HG02970 (cell line): Measurements from ENCODE around the gene ANKRD44.
A peak's percentile ranks its signal among the peaks of the same experiment; 100 is the strongest.

ENCODE experiments used
- ATAC-seq: cut with Tn5 transposase; IDR thresholded peaks from one replicate; pipeline ENCODE4 v1.9.1; 2021; ENCODE audit warnings: mild to moderate bottlenecking, moderate library complexity, moderate number of reproducible peaks; ENCODE audit not compliant: unreplicated experiment, low FRiP score

The ANKRD44 gene

DNA sequence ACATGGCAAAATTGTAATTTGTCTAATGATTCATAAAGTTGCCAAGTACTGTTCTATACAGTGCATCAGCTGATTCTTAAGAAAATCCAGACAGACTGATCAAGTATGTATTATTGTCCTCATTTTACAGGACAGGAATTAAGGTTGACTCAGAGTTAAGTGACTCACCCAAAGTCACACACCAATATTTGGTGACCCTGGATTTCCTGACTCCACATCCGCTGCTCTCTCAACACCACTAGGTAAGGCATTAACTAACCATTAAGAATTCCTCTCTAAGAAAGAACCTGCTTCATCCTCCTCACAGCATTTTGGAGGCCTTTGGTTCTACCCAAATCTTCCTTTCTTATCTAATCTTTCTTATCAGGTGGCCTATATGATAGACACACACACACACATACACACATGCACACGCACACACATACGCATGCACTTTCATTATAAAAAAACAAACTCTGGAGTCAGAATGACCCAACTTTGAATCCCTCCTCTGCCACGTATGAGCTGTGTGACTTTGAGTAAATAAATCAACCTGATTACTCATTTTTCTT lies 150.8 kb downstream of the ANKRD44 start:
- peak; percentile 64 for ATAC-seq

DNA sequence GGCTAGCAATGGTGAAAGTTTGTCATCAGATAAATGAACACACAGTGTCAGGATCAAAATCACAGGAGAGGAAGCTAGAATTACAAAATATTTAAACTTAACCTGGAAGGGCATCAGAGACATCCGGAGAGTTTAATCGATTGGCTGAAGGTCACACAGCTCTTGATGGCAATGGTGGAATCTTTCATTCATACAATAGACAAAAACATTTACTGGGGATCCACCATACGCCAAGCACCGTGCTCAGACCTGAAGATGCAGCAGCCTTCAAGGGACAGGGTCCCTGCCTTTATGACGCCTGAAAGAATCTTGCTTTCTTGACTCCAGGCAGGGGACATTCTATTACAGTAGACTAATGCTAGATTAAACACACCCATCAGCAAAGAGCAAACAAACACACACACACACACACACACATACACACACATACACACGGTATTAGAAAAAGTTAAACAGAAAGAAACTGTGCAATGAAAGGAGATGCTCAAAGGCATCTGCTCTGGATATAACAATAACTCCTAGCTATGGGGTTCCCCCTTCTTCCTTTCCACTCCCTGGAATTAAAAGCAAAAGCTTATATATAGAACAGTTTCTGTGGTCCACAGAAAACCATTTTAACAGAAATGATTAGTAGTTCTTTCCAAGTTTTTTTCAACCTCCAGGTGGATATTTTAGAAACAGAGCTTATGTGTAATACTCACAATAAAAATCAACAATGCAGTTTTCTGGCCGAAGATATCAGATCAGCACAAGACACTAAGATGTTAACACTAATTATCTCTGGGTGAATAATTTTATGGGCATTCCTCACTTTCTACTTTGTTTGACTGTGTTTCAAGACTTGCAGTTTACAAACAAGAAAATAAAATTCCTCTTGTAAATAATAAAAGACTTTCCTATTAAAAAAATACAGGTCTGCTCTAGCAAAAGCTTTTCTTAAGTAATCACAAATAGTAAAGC lies 151.7 kb downstream of the ANKRD44 start:
- ATAC-seq = no peak

DNA sequence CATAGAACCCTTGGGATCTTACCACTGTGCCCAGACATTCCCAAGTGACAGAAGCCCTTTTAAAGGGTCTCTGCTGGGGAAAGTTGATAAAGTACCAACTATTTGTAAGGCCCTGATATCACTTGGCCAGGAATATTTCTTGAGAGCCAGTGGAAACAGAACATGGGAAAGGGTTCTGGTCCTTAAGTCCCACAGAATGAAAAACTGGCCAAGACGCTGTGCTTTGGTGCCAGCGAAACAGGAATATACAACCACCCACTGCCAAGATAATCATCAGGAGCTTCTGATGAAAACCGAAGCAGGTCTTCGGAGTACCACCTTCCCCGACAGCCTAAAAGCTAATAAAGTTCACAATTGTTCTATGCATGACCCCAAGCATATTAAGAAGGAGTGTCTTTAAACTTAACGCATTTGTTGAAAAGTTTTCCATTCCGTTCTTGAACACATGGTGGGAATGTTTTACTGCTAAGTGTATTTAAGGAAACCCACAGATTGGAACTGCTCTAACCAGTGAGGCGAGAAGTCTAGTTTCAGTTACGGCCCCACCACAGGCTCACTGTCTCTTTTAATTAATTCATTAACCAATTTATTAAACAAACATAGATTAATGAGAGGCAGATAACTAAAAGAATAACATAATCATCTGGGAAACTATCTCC lies 152.6 kb downstream of the ANKRD44 start:
- ATAC-seq = no peak

GRCh38 chr2:197156771-197157170 lies 153.8 kb downstream of the ANKRD44 start:
- no peak for ATAC-seq

- no peak for ATAC-seq
These were observed 157.9 kb downstream of the ANKRD44 start for GRCh38 chr2:197152451-197153228.

DNA sequence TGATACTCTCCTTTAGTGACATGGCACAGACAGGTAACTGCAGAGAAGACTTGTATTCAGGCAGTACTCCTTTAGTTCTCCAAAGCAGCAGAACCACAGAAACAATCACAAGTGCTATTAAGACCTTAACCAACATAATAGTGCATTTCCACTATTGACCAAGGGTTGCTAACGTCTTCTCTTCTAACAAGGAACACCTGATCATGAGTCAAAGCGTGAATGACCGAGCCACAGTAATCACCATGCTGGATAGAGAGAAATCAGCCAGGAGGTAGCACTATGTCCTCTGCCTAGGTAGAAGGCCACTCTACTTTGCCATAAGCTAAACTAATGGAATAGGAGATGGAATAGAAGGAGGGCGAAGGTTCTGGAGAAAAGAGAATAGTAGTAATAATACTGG lies 161.0 kb downstream of the ANKRD44 start:
- ATAC-seq = no peak

DNA sequence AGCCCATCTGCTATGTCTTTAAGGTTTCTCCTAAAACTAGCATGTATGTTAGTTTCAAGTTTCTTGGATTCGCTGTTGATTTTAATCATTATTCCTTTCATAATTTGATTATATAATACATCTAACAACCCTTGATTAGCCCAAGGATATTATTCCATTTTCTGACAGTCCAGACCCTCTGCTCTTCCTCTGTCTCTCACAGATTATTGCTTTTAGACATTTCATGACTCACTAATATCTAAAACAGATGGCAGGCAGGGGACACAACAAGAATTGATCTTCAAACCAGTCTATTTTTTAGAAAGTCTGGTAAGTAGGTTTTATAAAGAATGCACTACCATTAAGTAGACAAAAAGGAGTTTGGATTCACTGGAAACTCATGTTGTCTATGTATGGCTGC lies 162.2 kb downstream of the ANKRD44 start:
- ATAC-seq = no peak

DNA sequence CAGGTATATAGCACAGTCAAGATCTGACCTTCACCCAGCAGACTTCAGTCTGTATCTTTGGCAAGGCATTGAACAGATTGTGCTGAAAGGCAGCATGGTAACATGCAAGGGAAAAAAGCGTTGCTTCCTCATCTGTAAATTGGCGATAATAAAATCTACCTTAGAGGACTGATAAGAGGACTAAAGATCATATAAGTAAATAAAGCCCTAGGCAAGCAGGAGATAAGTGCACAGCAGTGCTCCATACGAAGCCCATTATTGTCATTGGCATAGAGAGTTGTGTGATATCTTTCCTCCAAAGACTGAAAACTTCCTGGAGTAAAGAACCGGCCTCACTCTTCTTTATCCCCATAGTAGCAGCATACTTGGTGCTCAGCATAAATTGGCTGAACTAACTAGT lies 162.6 kb downstream of the ANKRD44 start:
- no peak for ATAC-seq

GRCh38 chr2:197146995-197147394 lies 163.6 kb downstream of the ANKRD44 start:
- ATAC-seq = no peak

DNA sequence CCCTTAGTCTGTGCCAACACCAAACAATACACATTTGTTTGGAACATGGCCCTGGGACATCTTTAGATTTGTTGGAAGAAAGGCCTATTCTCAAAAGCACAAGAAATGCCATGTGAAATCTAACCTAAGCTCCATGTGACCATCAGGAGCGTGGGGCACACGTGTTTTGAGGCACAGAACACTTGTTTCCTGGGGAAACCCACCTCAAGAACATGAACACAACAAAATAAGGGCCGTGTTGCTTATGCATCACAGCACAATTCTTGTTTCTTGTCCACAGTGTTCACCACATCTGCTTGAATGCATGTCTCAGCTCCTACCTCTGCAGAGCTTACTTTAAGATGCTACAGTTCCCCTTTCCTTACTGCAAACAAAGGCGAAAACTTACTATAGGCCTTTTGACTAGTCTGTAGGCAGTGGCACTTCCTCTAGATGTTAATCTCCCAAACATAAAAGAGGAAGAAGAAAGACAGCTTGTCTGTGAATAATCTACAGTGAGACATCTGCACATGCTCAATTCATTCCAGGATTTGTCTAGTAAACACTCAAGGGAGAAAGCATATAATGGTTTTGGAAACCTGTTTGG lies 165.0 kb downstream of the ANKRD44 start:
- peak; percentile 86 for ATAC-seq

DNA sequence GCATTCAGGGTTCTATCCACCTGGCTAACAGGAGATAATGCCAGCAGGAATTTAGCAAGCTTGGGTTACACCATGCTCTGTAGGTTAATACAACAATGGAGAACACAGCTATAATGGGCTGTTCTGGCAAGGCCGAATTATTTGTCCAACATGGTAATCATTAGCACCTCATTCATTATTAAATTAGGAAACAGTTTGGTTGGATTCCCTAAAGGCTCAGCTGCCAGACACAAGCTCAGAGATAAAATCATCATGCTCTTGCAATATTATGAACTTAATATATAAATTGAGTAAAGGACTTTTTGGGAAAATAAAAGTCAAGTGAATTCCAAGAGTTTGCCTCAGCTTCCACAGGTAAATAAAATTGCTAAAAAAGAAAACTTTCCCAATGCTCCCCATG lies 166.4 kb downstream of the ANKRD44 start:
- no peak for ATAC-seq

DNA sequence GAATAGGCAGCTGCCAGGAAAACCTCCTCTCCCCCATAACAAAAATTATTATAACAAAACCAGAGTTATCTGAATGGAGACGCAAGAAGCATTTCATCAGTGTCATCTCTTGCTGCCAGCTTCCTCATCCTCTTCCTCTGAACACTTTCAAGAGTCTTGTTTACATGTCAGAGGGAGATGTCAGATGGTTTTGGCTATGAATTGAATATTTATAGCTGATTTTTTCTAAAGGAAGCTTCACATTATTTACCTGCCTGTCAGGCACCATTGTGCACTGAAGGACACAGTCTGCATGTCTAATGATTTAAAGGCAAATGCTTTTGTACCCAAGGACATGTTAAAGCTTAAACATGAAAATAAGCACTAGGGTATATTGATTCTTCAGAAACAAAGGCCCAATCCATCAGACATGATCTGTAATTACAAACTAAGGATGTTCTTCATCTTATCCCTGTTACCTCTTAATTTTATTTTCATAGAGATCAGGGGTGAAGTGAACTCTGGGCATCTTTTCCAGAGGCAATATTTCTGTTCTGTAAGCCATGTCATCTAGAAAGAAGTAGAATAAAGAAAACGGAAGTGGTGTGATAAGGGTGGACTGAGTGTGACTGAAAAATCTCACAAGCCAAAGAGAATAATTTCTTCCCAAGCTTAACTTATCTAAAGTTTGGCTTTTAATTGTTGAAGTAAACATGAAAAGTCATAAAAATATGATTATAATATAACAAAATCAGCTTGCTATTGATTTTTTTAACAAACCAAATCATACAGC lies 168.7 kb downstream of the ANKRD44 start:
- no peak for ATAC-seq

- ATAC-seq = no peak
These were observed 170.5 kb downstream of the ANKRD44 start for GRCh38 chr2:197140045-197140444.

DNA sequence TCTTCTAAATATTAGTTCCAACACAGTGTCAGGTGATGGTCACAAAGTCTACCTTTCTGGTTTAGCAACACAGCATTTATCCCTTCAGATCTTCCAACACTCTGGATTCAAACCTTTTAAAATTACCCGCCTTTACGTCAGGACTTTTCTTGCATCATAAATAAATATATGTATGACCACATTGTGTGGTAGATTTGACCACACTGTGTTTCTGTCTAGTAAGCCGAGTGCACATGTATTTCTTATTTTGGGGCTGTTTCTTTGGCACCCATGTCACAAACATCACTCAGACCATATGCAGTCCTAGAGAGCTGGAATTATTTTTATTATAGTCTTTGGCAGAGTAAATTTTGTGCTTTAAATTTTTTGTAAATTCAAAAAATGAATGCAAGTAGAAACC lies 172.1 kb downstream of the ANKRD44 start:
- no peak for ATAC-seq

GRCh38 chr2:197137826-197138477 lies 172.6 kb downstream of the ANKRD44 start:
- no peak for ATAC-seq

DNA sequence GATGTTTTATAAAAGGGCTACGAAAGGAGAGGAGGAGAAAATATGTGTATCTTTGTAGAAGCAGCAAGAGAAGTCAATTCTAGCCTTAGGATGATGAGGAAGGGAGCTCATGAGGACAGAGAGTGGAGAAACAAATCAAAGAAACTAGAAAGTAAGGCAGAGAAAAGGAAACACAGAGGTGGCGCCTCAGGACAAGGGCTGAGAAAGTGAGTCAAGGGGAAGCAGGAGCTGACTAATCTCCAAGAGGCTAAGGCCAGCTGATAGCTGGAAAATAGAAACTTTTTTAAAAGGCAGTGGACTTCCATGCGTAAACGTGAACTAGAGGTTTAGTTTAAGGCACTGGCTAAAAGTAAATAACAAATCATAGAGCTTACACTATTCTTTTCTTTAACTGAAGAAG lies 173.3 kb downstream of the ANKRD44 start:
- ATAC-seq = no peak

GRCh38 chr2:197136452-197136851 lies 174.1 kb downstream of the ANKRD44 start:
- ATAC-seq = no peak

- no peak for ATAC-seq
These were observed 174.8 kb downstream of the ANKRD44 start for GRCh38 chr2:197135806-197136205.

- no peak for ATAC-seq
These were observed 176.4 kb downstream of the ANKRD44 start for GRCh38 chr2:197134206-197134605.
